Measurements from ENCODE around the gene SLAIN2. TPM values are rescaled to one million over a fixed set of nuclear protein-coding genes. Genes with fewer than 3 reads are reported as not detected.

The SLAIN2 gene
- 20.8 and 25.9 TPM in 2 replicates for total RNA-seq

GRCh38 chr4:48340965-48341775 lies at the start of gene SLAIN2:
Gene SLAIN2 (plus strand): TSS chr4:48341529. CDS start chr4:48341740, 211 bp downstream.

Other genes starting within 250 kb of the SLAIN2 start
- gene TXK, start 207.3 kb upstream of the SLAIN2 start, total RNA-seq: not detected in 2 replicates
- 0.28 and 0.71 TPM in 2 replicates for gene TEC, start 71.7 kb upstream of the SLAIN2 start, total RNA-seq
- gene SLC10A4, start 141.8 kb downstream of the SLAIN2 start, total RNA-seq: 0.09 TPM in 1 of 2 replicates, not detected in the other
- gene ZAR1, start 148.7 kb downstream of the SLAIN2 start, total RNA-seq: not detected in 2 replicates